H1 (cell line): ENCODE measurements around the gene MAMSTR.

Experiments
- CEBPB ChIP-seq: IDR thresholded peaks from 2 replicates; pipeline ENCODE4 v1.6.1; 2012; ENCODE audit warnings: low read depth, low read length
- CHD2 ChIP-seq: IDR thresholded peaks from 2 replicates; pipeline ENCODE4 v1.6.1; 2012; ENCODE audit warnings: low read length, improper control_type of control experiment
- EP300 ChIP-seq, 2 experiments: IDR thresholded peaks; 1 replicate in 1 of 2; 2 replicates in 1 of 2; pipeline ENCODE4 v1.6.1; 2011 to 2012; ENCODE audit warnings: low read depth in 2 of 2, low read length in 2 of 2, mild to moderate bottlenecking in 2 of 2, borderline replicate concordance in 1 of 2, inconsistent platforms in 1 of 2, moderate library complexity in 1 of 2
- EZH2 ChIP-seq: fragments of 200-600 bp; sonication (generic); IDR thresholded peaks from 2 replicates; pipeline ENCODE4 v1.7.1; 2012; ENCODE audit warnings: low read depth, mild to moderate bottlenecking, moderate library complexity, low read length, inconsistent platforms; ENCODE audit not compliant: severe bottlenecking
- JUN ChIP-seq: IDR thresholded peaks from 2 replicates; pipeline ENCODE4 v1.6.1; 2011; ENCODE audit warnings: low read depth, mild to moderate bottlenecking, improper control_type of control experiment, low read length
- JUND ChIP-seq: IDR thresholded peaks from 2 replicates; pipeline ENCODE4 v1.6.1; 2011; ENCODE audit warnings: mild to moderate bottlenecking, improper control_type of control experiment, low read length
- MAFK ChIP-seq: IDR thresholded peaks from 2 replicates; pipeline ENCODE4 v1.6.1; 2012; ENCODE audit warnings: low read depth, mild to moderate bottlenecking, improper control_type of control experiment, low read length
- POLR2A ChIP-seq, 2 experiments: IDR thresholded peaks; 1 replicate in 1 of 2; 2 replicates in 1 of 2; pipeline ENCODE4 v1.6.1; 2011; ENCODE audit warnings: low read depth in 2 of 2, low read length in 2 of 2, mild to moderate bottlenecking in 2 of 2; ENCODE audit errors: control extremely low read depth in 1 of 2
- POLR2AphosphoS5 ChIP-seq: IDR thresholded peaks from 2 replicates; pipeline ENCODE4 v1.6.1; 2011; ENCODE audit warnings: low read depth, low read length
- TAF7 ChIP-seq: optimal IDR thresholded peaks from 2 replicates; pipeline ENCODE3; 2011; ENCODE audit warnings: low read depth, mild to moderate bottlenecking, inconsistent platforms, low read length, moderate library complexity, borderline replicate concordance
- TBP ChIP-seq: IDR thresholded peaks from 2 replicates; pipeline ENCODE4 v1.6.1; 2011; ENCODE audit warnings: low read depth, low read length, improper control_type of control experiment
- YY1 ChIP-seq: IDR thresholded peaks from 2 replicates; pipeline ENCODE4 v1.6.1; 2011; ENCODE audit warnings: low read depth, mild to moderate bottlenecking, low read length
- TF ChIP-seq, protein P1 (sequence below), 3 experiments: IDR thresholded peaks; 1 replicate in 2 of 3; 2 replicates in 1 of 3; pipeline versions ENCODE4 v1.5.1 to v1.6.1; 2011; ENCODE audit warnings: low read length in 3 of 3, mild to moderate bottlenecking in 3 of 3, inconsistent platforms in 2 of 3, low read depth in 1 of 3, moderate library complexity in 1 of 3; ENCODE audit not compliant: insufficient read depth in 1 of 3; ENCODE audit errors: control extremely low read depth in 1 of 3

DNA sequence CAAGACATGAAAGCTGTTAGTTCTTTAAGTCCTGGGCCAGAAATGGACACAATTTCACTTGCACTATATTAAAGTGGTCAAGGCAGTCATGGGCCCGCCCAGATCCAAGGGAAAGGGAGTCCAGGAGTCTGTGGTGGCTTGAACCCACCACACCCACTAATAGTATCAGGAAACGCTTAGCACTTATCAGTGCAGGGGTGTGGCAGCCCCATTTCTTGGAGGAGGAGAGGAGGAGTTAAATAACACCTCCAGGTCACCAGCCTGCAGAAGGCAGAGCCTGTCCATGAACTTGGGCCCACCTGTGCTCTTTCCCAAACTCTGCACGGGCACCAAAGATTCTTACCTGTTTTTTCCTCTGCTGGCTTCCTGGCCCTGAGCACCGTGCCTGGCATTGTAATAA is 41.3 kb downstream of the MAMSTR start:
- TF ChIP-seq, protein P1, sequence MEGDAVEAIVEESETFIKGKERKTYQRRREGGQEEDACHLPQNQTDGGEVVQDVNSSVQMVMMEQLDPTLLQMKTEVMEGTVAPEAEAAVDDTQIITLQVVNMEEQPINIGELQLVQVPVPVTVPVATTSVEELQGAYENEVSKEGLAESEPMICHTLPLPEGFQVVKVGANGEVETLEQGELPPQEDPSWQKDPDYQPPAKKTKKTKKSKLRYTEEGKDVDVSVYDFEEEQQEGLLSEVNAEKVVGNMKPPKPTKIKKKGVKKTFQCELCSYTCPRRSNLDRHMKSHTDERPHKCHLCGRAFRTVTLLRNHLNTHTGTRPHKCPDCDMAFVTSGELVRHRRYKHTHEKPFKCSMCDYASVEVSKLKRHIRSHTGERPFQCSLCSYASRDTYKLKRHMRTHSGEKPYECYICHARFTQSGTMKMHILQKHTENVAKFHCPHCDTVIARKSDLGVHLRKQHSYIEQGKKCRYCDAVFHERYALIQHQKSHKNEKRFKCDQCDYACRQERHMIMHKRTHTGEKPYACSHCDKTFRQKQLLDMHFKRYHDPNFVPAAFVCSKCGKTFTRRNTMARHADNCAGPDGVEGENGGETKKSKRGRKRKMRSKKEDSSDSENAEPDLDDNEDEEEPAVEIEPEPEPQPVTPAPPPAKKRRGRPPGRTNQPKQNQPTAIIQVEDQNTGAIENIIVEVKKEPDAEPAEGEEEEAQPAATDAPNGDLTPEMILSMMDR (IDR thresholded peaks at IDR 0.05; ENCODE audit: control extremely low read depth in 1 of 3, insufficient read depth in 1 of 3, low read depth in 1 of 3, low read length in 3 of 3) = no peak
- TF ChIP-seq CHD2 (no peak), POLR2AphosphoS5 (no peak), EZH2 (no peak), POLR2A (IDR thresholded peaks at IDR 0.05; ENCODE audit: control extremely low read depth in 1 of 2, low read depth in 2 of 2, low read length in 2 of 2) (no peak), TAF7 (no peak), CEBPB (no peak), YY1 (no peak), TBP (no peak), JUND (no peak), JUN (no peak), EP300 (IDR thresholded peaks at IDR 0.05; ENCODE audit: borderline replicate concordance in 1 of 2, low read depth in 2 of 2, low read length in 2 of 2) (no peak), MAFK (no peak)
